CD4-positive, alpha-beta T cell treated with Interleukin-6 for 4 hours (primary cell): ENCODE data around the gene FOXL3.
"Not testable (repeated sequence)": the region's sequence is repeated elsewhere in the genome, so short reads cannot be mapped to it uniquely, and the experiment has no call there.

Experiments
- DNase-seq: peaks from one replicate; pipeline ENCODE4 v3.0.0-alpha.2; 2020; ENCODE audit warnings: mixed read lengths

The FOXL3 gene

GRCh38 chr7:325811-326210 lies 35.8 kb downstream of the FOXL3 start:
- DNase-seq = no peak

- DNase-seq = no peak
Observed at GRCh38 chr7:326273-326672, 36.3 kb downstream of the FOXL3 start.

- DNase-seq = no peak
Observed at GRCh38 chr7:326809-327232, 36.9 kb downstream of the FOXL3 start.

- no peak for DNase-seq
Observed at GRCh38 chr7:327233-327931, 37.4 kb downstream of the FOXL3 start.

- DNase-seq = no peak
Observed at GRCh38 chr7:327991-328702, 38.2 kb downstream of the FOXL3 start.

GRCh38 chr7:329691-330281 lies 39.8 kb downstream of the FOXL3 start:
- DNase-seq = no peak

GRCh38 chr7:330511-331230 lies 40.7 kb downstream of the FOXL3 start:
- no peak for DNase-seq

- DNase-seq = no peak
Observed at GRCh38 chr7:332020-332517, 42.1 kb downstream of the FOXL3 start.

GRCh38 chr7:332646-333392 lies 42.8 kb downstream of the FOXL3 start:
- peak; percentile 94 for DNase-seq

GRCh38 chr7:333393-333764 lies 43.4 kb downstream of the FOXL3 start:
- no peak for DNase-seq

- no peak for DNase-seq
Observed at GRCh38 chr7:334618-335357, 44.8 kb downstream of the FOXL3 start.

- DNase-seq = no peak
Observed at GRCh38 chr7:335358-336148, 45.6 kb downstream of the FOXL3 start.

GRCh38 chr7:336149-336533 lies 46.2 kb downstream of the FOXL3 start:
- not testable (repeated sequence) for DNase-seq

- peak; percentile 60 for DNase-seq
Observed at GRCh38 chr7:336810-337566, 47.0 kb downstream of the FOXL3 start.

- no peak for DNase-seq
Observed at GRCh38 chr7:337567-337951, 47.6 kb downstream of the FOXL3 start.

GRCh38 chr7:338295-339061 lies 48.5 kb downstream of the FOXL3 start:
- no peak for DNase-seq

- no peak for DNase-seq
Observed at GRCh38 chr7:339062-339342, 49.0 kb downstream of the FOXL3 start.

GRCh38 chr7:339696-340095 lies 49.7 kb downstream of the FOXL3 start:
- DNase-seq = no peak

- no peak for DNase-seq
Observed at GRCh38 chr7:340200-340937, 50.4 kb downstream of the FOXL3 start.
